HL-60/S4 treated with phorbol 12-myristate 13-acetate at 8.2 ng/mL for 4 days and 3 days (cell line): ENCODE data around the gene SGF29.
"Not testable (repeated sequence)": the region's sequence is repeated elsewhere in the genome, so short reads cannot be mapped to it uniquely, and the experiment has no call there.

Experiments
- in situ Hi-C: fragments of 300-500 bp; cut with MboI; formaldehyde crosslinking; loops from 2 replicates; pipeline ENCODE4 v1.15.0; 2022; ENCODE audit warnings: low sequenced_read_pairs

Gene SGF29

GRCh38 chr16:28639959-28640358 is 86.2 kb downstream of the SGF29 start:
- in situ Hi-C loops = not testable (repeated sequence)
